GM18505 (cell line): Measurements from ENCODE around the gene MAP3K2.
A peak's percentile ranks its signal among the peaks of the same experiment; 100 is the strongest.

Experiments used
- ATAC-seq: cut with Tn5 transposase; IDR thresholded peaks from one replicate; pipeline ENCODE4 v1.9.1; 2021; ENCODE audit not compliant: unreplicated experiment
- POLR2A ChIP-seq: IDR thresholded peaks from 4 replicates; pipeline ENCODE4 v1.6.1; 2011; ENCODE audit warnings: borderline replicate concordance; ENCODE audit not compliant: insufficient read depth, insufficient read length; ENCODE audit errors: extremely low read depth

Gene MAP3K2

GRCh38 chr2:127387655-127388422 lies at the start of gene MAP3K2:
Gene MAP3K2 (minus strand): TSS chr2:127387975. CDS start chr2:127343129, 44,846 bp downstream.
- peak; percentile 82 for ATAC-seq
- peak; percentile 87 for TF ChIP-seq POLR2A

- TF ChIP-seq POLR2A = no peak
- no peak for ATAC-seq
Measured at GRCh38 chr2:127437056-127437455, 49.3 kb upstream of the MAP3K2 start.

- TF ChIP-seq POLR2A = no peak
- ATAC-seq = no peak
Measured at GRCh38 chr2:127434515-127434914, 46.7 kb upstream of the MAP3K2 start.

GRCh38 chr2:127431408-127432023 lies 43.7 kb upstream of the MAP3K2 start:
- TF ChIP-seq POLR2A = no peak
- ATAC-seq = no peak

- ATAC-seq = no peak
- no peak for TF ChIP-seq POLR2A
Measured at GRCh38 chr2:127429844-127430425, 42.2 kb upstream of the MAP3K2 start.

GRCh38 chr2:127429291-127429690 lies 41.5 kb upstream of the MAP3K2 start:
- no peak for TF ChIP-seq POLR2A
- ATAC-seq = no peak

- no peak for ATAC-seq
- no peak for TF ChIP-seq POLR2A
Measured at GRCh38 chr2:127428815-127429109, 41.0 kb upstream of the MAP3K2 start.

GRCh38 chr2:127428057-127428814 lies 40.5 kb upstream of the MAP3K2 start:
- TF ChIP-seq POLR2A = no peak
- ATAC-seq = no peak

GRCh38 chr2:127427376-127428056 lies 39.7 kb upstream of the MAP3K2 start:
- TF ChIP-seq POLR2A = no peak
- no peak for ATAC-seq

- no peak for ATAC-seq
- TF ChIP-seq POLR2A = no peak
Measured at GRCh38 chr2:127426501-127427354, 39.0 kb upstream of the MAP3K2 start.

- ATAC-seq = no peak
- no peak for TF ChIP-seq POLR2A
Measured at GRCh38 chr2:127425540-127426490, 38.0 kb upstream of the MAP3K2 start.

- ATAC-seq = no peak
- TF ChIP-seq POLR2A = no peak
Measured at GRCh38 chr2:127424598-127425520, 37.1 kb upstream of the MAP3K2 start.
